IMR-90 (cell line): ENCODE results near the gene MTMR4. TPM values are rescaled to one million over a fixed set of nuclear protein-coding genes. Genes with fewer than 3 reads are reported as not detected.

Experiments used
- ATAC-seq: fragments of 200-7000 bp; cut with Tn5 transposase; 2 replicates; pipeline ENCODE4 v1.9.1; 2020; ENCODE audit warnings: low read depth, mild to moderate bottlenecking, moderate library complexity
- BruUV-seq: library from RNA; stranded (reverse); fragments of 400-500 nt; replicated peaks from 2 replicates; lab custom pipeline; 2021; lab: Mats Ljungman, UMichigan
- CTCF ChIA-PET: fragments of 300-600 bp; formaldehyde crosslinking; extraction: SDS; loops from one replicate; lab custom pipeline; 2021; ENCODE audit warnings: antibody characterized with exemption; lab: Yijun Ruan, JAX
- POLR2A ChIA-PET: fragments of 300-600 bp; sonication (Branson Sonifier 250); formaldehyde crosslinking; loops from one replicate; lab custom pipeline; 2022; ENCODE audit warnings: antibody characterized with exemption; ENCODE audit not compliant: unreplicated experiment; lab: Charles Lee
- DNase-seq: peaks from one replicate; pipeline ENCODE4 v3.0.0; 2013
- H2AFZ ChIP-seq: replicated peaks from 2 replicates; pipeline ENCODE3; 2013; ENCODE audit warnings: low read length, mild to moderate bottlenecking; ENCODE audit not compliant: poor library complexity
- H2AK5ac ChIP-seq: 2 replicates; pipeline ENCODE4 v1.6.1; 2013; ENCODE audit warnings: low read depth, low read length, inconsistent platforms
- H2AK9ac ChIP-seq: replicated peaks from 2 replicates; pipeline ENCODE3; 2013; ENCODE audit warnings: mild to moderate bottlenecking, low read depth, low read length, moderate library complexity; ENCODE audit not compliant: poor library complexity
- H2BK120ac ChIP-seq: 2 replicates; pipeline ENCODE4 v1.6.1; 2013; ENCODE audit warnings: low read depth, low read length, inconsistent platforms
- H2BK15ac ChIP-seq: 3 replicates; pipeline ENCODE4 v1.6.1; 2013; ENCODE audit warnings: low read depth, low read length, inconsistent platforms
- H2BK20ac ChIP-seq: 2 replicates; pipeline ENCODE4 v1.6.1; 2013; ENCODE audit warnings: low read depth, mild to moderate bottlenecking, inconsistent platforms, low read length, moderate library complexity
- H2BK5ac ChIP-seq: 2 replicates; pipeline ENCODE4 v1.6.1; 2013; ENCODE audit warnings: mild to moderate bottlenecking, low read depth, low read length, inconsistent platforms; ENCODE audit not compliant: poor library complexity, severe bottlenecking
- H3K14ac ChIP-seq: replicated peaks from 2 replicates; pipeline ENCODE4 v1.6.1; 2013; ENCODE audit warnings: low read depth, low read length, inconsistent platforms
- H3K18ac ChIP-seq: 2 replicates; pipeline ENCODE4 v1.6.1; 2013; ENCODE audit warnings: low read depth, low read length, control low read depth
- H3K23ac ChIP-seq: 2 replicates; pipeline ENCODE4 v1.6.1; 2013; ENCODE audit warnings: low read depth, low read length, inconsistent platforms
- H3K27ac ChIP-seq: 2 replicates; pipeline ENCODE4 v1.5.1; 2013; ENCODE audit warnings: mild to moderate bottlenecking, control low read depth, low read length; ENCODE audit not compliant: insufficient read depth
- H3K27me3 ChIP-seq: 2 replicates; pipeline ENCODE4 v1.6.1; 2013; ENCODE audit warnings: low read length; ENCODE audit not compliant: control insufficient read depth, insufficient read depth
- H3K36me3 ChIP-seq: 2 replicates; pipeline ENCODE4 v1.6.1; 2013; ENCODE audit warnings: low read length, mixed read lengths; ENCODE audit not compliant: control insufficient read depth, insufficient read depth
- H3K4ac ChIP-seq: 2 replicates; pipeline ENCODE4 v1.6.1; 2013; ENCODE audit warnings: low read depth, low read length, inconsistent platforms
- H3K4me1 ChIP-seq: 2 replicates; pipeline ENCODE4 v1.6.1; 2013; ENCODE audit warnings: low read length, mixed read lengths; ENCODE audit not compliant: control insufficient read depth, insufficient read depth
- H3K4me2 ChIP-seq: 2 replicates; pipeline ENCODE4 v1.6.1; 2013; ENCODE audit warnings: low read depth, mild to moderate bottlenecking, control low read depth, low read length, moderate library complexity
- H3K4me3 ChIP-seq: 2 replicates; pipeline ENCODE4 v1.5.1; 2013; ENCODE audit warnings: low read depth, mild to moderate bottlenecking, control low read depth, low read length, moderate library complexity; ENCODE audit not compliant: insufficient read depth
- H3K56ac ChIP-seq: 2 replicates; pipeline ENCODE4 v1.6.1; 2013; ENCODE audit warnings: low read length, inconsistent platforms; ENCODE audit not compliant: insufficient read depth; ENCODE audit errors: extremely low read depth
- H3K79me1 ChIP-seq, 2 experiments: 2 replicates each; pipeline ENCODE4 v1.6.1; 2013; ENCODE audit warnings: low read length in 2 of 2, inconsistent platforms in 1 of 2, low read depth in 1 of 2
- H3K9ac ChIP-seq: 2 replicates; pipeline ENCODE4 v1.6.1; 2013; ENCODE audit warnings: low read depth, low read length, control low read depth
- H3K9me1 ChIP-seq: 2 replicates; pipeline ENCODE4 v1.6.1; 2013; ENCODE audit warnings: low read length, inconsistent platforms; ENCODE audit not compliant: insufficient read depth
- H3K9me3 ChIP-seq: 2 replicates; pipeline ENCODE4 v1.6.1; 2013; ENCODE audit warnings: low read length; ENCODE audit not compliant: control insufficient read depth, insufficient read depth
- H4K20me1 ChIP-seq: 2 replicates; pipeline ENCODE4 v1.6.1; 2013; ENCODE audit warnings: low read length, inconsistent platforms; ENCODE audit not compliant: insufficient read depth
- H4K5ac ChIP-seq: 2 replicates; pipeline ENCODE4 v1.6.1; 2013; ENCODE audit warnings: mild to moderate bottlenecking, low read depth, low read length, control low read depth
- H4K8ac ChIP-seq, 2 experiments: 2 replicates each; pipeline ENCODE4 v1.6.1; 2013; ENCODE audit warnings: low read depth in 2 of 2, low read length in 2 of 2, control low read depth in 1 of 2, inconsistent platforms in 1 of 2
- H4K91ac ChIP-seq: 2 replicates; pipeline ENCODE4 v1.6.1; 2013; ENCODE audit warnings: low read depth, low read length, inconsistent platforms; ENCODE audit not compliant: insufficient read depth
- CEBPB ChIP-seq: IDR thresholded peaks from 2 replicates; pipeline ENCODE4 v1.6.1; 2012; ENCODE audit warnings: low read depth, low read length, improper control_type of control experiment
- CHD1 ChIP-seq: IDR thresholded peaks from 2 replicates; pipeline ENCODE4 v1.6.1; 2012; ENCODE audit warnings: low read depth, low read length, improper control_type of control experiment
- CTCF ChIP-seq: conservative IDR thresholded peaks from 2 replicates; pipeline ENCODE4 v1.5.1; 2012; ENCODE audit warnings: mild to moderate bottlenecking, low read depth, low read length, improper control_type of control experiment
- MAFK ChIP-seq: IDR thresholded peaks from 2 replicates; pipeline ENCODE4 v1.6.1; 2012; ENCODE audit warnings: low read depth, low read length, improper control_type of control experiment
- MAZ ChIP-seq: IDR thresholded peaks from 2 replicates; pipeline ENCODE4 v1.6.1; 2012; ENCODE audit warnings: low read depth, mild to moderate bottlenecking, low read length, improper control_type of control experiment, moderate library complexity, borderline replicate concordance
- MXI1 ChIP-seq: IDR thresholded peaks from 2 replicates; pipeline ENCODE4 v1.6.1; 2012; ENCODE audit warnings: low read depth, mild to moderate bottlenecking, low read length, moderate library complexity, borderline replicate concordance
- RCOR1 ChIP-seq: IDR thresholded peaks from 2 replicates; pipeline ENCODE4 v1.6.1; 2012; ENCODE audit warnings: mild to moderate bottlenecking, low read length, improper control_type of control experiment; ENCODE audit not compliant: insufficient replicate concordance
- WGBS, 2 experiments: methylation state at CpG; one replicate each; pipeline versions ENCODE4 v1.1.5 to v1.1.7; 2013; ENCODE audit warnings: missing lambda C conversion rate in 2 of 2; ENCODE audit not compliant: insufficient read length in 1 of 2; ENCODE audit errors: extremely low coverage in 2 of 2; 5-methylcytosine and 5-hydroxymethylcytosine counted together
- dilution Hi-C: fragments of 300-500 bp; cut with HindIII; formaldehyde crosslinking; loops from one replicate; pipeline ENCODE4 v1.14.3; 2018; ENCODE audit warnings: low sequenced_read_pairs; ENCODE audit not compliant: unreplicated experiment
- in situ Hi-C: fragments of 300-500 bp; cut with MboI; formaldehyde crosslinking; loops from 3 replicates; pipeline ENCODE4 v1.14.3; 2019; ENCODE audit warnings: low sequenced_read_pairs, inconsistent platforms, mixed read lengths
- intact Hi-C: fragments of 100-400 bp; cut with micrococcal nuclease; formaldehyde crosslinking; loops from 2 replicates; pipeline ENCODE4 v1.10.0; 2022
- polyA plus RNA-seq, 3 experiments: library from polyadenylated mRNA; depleted of rRNA; stranded (reverse); fragments of >200 nt; gene quantifications; 2 replicates each; pipeline ENCODE4 v1.2.3, GENCODE V29; 2012; ENCODE audit warnings: low replicate concordance in 1 of 3
- total RNA-seq: library from RNA; depleted of rRNA; stranded (reverse); fragments of >200 nt; gene quantifications from 2 replicates; pipeline ENCODE4 v1.2.3, GENCODE V29; 2012

Gene MTMR4
- total and polyA plus RNA-seq, 2 of the 4 experiments (the other 2 are of a cell fraction): 13.2 to 42.5 TPM

GRCh38 chr17:58470356-58470755, 44.1 kb downstream of the MTMR4 start:
- CTCF ChIA-PET: no interaction called here
- Histone ChIP-seq H3K79me1 (no peaks in the 10 kb centered on the region), H2AK5ac (no peak overlapping the region), H3K36me3 (no peaks in the 10 kb centered on the region), H2BK120ac (no peak overlapping the region), H3K27ac (no peak overlapping the region), H3K56ac (no peak overlapping the region), H4K91ac (no peak overlapping the region), H2BK20ac (no peak overlapping the region), H3K14ac (no peak overlapping the region), H4K8ac (no peak overlapping the region), H3K27me3 (no peaks in the 10 kb centered on the region; the same call in 1 of the 2 replicates), H3K4me1 (no peaks in the 10 kb centered on the region), H3K4ac (no peak overlapping the region), H3K4me3 (no peak overlapping the region), H3K9ac (no peak overlapping the region), H2BK15ac (no peak overlapping the region), H3K9me3 (no peaks in the 10 kb centered on the region), H4K5ac (no peak overlapping the region), H3K18ac (no peak overlapping the region), H3K4me2 (no peak overlapping the region), H2BK5ac (no peak overlapping the region), H4K20me1 (no peaks in the 10 kb centered on the region), H2AFZ (no peak overlapping the region), H3K23ac (no peak overlapping the region), H2AK9ac (no peak overlapping the region), H3K9me1 (no peaks in the 10 kb centered on the region)
- no TSS peak for BruUV-seq
- POLR2A ChIA-PET: no interaction called here
- intact Hi-C loops (no loop called here), dilution Hi-C loops (no loop called here), in situ Hi-C loops (no loop called here)
- TF ChIP-seq CTCF (no peak), MAFK (no peak), CHD1 (no peak), MAZ (no peak), MXI1 (no peak), CEBPB (peak; percentile 36; the same call in 1 of the 2 replicates), RCOR1 (no peak)
- no CpG with 5 or more reads among the region's 6 CpGs for WGBS, 2 experiments
- DNase-seq (no peak), ATAC-seq (no peak)
